ENCODE results near the gene PSMB10.

Gene PSMB10

DNA sequence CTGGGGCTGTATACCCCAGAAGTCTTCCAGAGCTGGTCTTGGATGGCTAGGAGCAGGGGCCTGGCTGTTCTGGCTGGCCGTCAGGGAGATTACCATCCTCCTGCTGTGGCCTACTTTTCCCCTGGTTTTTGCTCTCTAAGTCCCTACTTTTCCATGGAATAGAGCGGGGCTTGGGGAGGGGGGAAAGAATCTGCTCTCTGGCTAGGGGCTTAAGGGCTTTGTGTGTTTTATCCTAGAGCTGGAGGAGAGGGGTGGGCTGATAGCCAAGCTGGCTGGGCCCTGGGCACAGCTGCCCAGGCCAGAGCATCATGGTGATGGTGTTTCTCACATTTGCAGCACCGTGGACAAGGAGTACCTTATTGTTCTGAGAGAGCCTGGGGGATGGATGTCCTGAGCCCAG, 48.3 kb downstream of the PSMB10 start:
- DNase-seq = no peak

DNA sequence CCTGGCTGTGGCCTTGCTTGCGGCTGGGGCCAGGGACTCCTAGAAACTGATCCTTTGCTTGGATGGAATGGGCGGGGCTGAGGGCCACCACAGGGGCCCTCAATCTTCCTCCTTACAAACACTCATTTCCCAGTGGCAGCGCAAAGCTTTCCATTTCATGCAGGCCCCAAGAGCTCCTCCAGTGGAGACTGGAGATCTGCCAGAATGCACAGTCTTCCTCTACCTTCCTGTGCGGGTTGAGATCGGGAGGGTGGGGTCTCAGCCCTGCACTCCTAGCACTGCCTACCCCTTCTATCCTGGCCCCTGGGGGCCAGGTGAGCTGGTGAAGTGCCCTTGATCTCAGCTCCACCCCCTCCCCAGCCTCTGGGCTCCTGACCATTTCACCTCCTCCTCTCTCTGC, 50.3 kb downstream of the PSMB10 start:
- DNase-seq = no peak

DNA sequence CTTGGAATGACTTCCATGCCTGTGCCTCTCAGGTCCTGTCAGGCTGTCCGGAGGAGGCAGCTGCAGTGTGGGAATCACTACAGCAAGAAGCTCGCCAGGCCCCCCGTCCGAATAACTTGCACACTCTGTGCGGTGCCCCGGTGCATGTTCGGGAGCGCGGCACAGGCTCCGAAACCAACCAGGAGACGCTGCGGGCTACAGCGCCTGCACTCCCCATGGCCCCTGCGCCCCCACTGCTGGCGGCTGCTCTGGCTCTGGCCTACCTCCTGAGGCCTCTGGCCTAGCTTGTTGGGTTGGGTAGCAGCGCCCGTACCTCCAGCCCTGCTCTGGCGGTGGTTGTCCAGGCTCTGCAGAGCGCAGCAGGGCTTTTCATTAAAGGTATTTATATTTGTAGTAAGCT, 50.7 kb downstream of the PSMB10 start:
- DNase-seq = no peak

DNA sequence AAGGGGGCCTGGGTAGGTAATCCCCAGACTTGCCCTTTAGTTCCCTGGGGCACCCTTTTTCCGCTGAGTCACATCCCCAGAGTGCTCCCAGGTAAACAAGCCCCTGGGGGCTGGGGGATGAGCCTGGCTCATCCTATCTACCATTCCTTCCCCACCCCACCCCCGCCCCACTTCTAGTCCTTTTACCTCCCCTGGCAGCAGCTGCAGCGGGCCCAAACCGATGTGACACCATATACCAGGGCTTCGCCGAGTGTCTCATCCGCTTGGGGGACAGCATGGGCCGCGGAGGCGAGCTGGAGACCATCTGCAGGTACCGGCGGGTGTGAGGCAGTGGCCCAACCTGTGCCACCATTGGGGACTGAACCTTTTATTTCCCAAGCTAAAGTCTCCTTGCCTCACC, 51.1 kb downstream of the PSMB10 start:
- DNase-seq = no peak

DNA sequence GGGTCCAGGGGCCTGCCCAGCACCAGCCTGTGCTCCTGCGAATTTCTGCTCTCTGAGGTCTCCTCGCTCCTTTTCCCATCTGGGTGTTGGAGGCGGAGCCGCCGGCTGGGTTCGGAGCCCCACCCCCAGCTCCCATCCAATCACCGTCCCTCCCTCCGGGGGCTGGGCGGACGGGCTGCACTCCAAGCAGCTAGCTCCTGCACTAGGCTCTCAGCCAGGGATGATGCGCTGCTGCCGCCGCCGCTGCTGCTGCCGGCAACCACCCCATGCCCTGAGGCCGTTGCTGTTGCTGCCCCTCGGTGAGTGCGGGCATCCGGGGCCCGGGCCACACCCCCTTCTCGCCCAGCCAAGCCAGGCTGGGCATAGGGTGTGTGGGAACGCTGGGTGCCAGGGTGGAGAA, 52.0 kb downstream of the PSMB10 start, which contains the start of gene NRN1L:
Gene NRN1L, plus strand, starts transcription at position 202 of the 400 bp plus-strand sequence. Its CDS starts 19 bp downstream, at position 221.
- peak; percentile 88 for DNase-seq

Data from fibroblast of skin of back (primary cell).